Measurements from ENCODE around the gene LZTS2. TPM values are rescaled to one million over a fixed set of nuclear protein-coding genes. Genes with fewer than 3 reads are reported as not detected.

Gene LZTS2
- total and polyA plus RNA-seq, 10 of the 15 experiments (the other 5 are each of a cell fraction or from before 2014, with no cell fraction given) = 0.08 to 13.4 (median 7.2) TPM

DNA sequence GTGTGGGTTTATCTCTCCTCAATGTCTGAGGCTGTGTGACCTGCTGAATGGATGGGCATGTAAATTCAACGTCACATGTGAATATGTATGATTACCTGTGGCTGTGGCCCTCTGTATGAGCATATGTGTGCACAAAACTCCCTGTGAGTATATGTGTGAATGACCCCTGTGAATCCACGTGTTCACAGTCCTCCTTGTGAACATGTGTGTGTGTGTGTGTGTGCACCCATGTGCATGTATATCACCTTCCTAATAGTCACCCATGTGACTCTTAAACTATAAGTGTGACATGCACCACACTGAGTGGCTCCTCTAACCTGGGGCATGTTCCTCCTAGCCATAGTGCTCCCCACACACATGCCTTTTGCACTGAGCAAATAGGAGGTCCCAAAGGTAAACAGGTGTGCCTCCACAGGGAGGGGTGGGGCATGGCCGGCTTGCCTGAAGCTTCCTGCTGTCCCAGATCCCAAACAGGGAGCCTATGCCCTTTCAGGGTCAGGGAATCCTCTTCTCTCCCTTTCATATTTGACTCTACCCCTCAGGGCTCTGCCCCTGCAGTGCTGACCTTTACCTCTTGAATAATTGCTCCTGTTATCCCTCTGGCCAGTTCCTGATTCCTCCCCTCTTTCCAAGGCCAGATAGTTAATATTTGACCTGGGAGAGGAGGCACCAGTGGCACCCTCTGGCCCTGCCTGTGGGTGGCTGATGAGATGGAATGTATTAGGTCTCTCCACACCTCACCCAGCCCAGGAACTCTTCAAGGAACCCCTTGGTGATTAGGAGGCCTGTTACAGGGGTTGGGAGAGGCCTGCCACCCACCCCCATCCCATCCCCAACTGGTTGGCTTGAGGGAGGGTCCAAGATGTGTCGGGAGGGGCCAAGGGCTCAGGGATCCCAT lies 28.4 kb upstream of the LZTS2 start (continued):
- TF ChIP-seq, protein P1, sequence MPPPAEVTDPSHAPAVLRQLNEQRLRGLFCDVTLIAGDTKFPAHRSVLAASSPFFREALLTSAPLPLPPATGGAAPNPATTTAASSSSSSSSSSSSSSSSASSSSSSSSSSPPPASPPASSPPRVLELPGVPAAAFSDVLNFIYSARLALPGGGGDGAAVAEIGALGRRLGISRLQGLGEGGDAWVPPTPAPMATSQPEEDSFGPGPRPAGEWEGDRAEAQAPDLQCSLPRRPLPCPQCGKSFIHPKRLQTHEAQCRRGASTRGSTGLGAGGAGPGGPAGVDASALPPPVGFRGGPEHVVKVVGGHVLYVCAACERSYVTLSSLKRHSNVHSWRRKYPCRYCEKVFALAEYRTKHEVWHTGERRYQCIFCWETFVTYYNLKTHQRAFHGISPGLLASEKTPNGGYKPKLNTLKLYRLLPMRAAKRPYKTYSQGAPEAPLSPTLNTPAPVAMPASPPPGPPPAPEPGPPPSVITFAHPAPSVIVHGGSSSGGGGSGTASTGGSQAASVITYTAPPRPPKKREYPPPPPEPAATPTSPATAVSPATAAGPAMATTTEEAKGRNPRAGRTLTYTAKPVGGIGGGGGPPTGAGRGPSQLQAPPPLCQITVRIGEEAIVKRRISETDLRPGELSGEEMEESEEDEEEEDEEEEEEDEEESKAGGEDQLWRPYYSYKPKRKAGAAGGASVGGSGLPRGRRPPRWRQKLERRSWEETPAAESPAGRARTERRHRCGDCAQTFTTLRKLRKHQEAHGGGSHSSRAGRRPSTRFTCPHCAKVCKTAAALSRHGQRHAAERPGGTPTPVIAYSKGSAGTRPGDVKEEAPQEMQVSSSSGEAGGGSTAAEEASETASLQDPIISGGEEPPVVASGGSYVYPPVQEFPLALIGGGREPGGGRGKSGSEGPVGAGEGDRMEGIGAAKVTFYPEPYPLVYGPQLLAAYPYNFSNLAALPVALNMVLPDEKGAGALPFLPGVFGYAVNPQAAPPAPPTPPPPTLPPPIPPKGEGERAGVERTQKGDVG (CRISPR knock-in tag; IDR thresholded peaks at IDR 0.05) = no peak
- TF ChIP-seq, protein P2, sequence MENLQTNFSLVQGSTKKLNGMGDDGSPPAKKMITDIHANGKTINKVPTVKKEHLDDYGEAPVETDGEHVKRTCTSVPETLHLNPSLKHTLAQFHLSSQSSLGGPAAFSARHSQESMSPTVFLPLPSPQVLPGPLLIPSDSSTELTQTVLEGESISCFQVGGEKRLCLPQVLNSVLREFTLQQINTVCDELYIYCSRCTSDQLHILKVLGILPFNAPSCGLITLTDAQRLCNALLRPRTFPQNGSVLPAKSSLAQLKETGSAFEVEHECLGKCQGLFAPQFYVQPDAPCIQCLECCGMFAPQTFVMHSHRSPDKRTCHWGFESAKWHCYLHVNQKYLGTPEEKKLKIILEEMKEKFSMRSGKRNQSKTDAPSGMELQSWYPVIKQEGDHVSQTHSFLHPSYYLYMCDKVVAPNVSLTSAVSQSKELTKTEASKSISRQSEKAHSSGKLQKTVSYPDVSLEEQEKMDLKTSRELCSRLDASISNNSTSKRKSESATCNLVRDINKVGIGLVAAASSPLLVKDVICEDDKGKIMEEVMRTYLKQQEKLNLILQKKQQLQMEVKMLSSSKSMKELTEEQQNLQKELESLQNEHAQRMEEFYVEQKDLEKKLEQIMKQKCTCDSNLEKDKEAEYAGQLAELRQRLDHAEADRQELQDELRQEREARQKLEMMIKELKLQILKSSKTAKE (IDR thresholded peaks at IDR 0.05; ENCODE audit: low read depth, poor library complexity, severe bottlenecking) = no peak
- TF ChIP-seq, protein P3, sequence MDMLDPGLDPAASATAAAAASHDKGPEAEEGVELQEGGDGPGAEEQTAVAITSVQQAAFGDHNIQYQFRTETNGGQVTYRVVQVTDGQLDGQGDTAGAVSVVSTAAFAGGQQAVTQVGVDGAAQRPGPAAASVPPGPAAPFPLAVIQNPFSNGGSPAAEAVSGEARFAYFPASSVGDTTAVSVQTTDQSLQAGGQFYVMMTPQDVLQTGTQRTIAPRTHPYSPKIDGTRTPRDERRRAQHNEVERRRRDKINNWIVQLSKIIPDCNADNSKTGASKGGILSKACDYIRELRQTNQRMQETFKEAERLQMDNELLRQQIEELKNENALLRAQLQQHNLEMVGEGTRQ (IDR thresholded peaks at IDR 0.05; ENCODE audit: borderline replicate concordance, low read depth, low read length) = no peak
- no peak for TF ChIP-seq BHLHE40 (IDR thresholded peaks at IDR 0.05; ENCODE audit: borderline replicate concordance in 1 of 2, low read depth in 2 of 2, low read length in 1 of 2)
- TF ChIP-seq TCF3 (IDR thresholded peaks at IDR 0.05; ENCODE audit: borderline replicate concordance, insufficient read depth, low read depth, low read length) = no peak
- no peak for TF ChIP-seq ZNF274 (IDR thresholded peaks at IDR 0.05; ENCODE audit: insufficient read depth, insufficient read length)
- TF ChIP-seq MYB (IDR thresholded peaks at IDR 0.05; ENCODE audit: borderline replicate concordance, low read depth, low read length) = no peak
- TF ChIP-seq CREM (IDR thresholded peaks at IDR 0.05; ENCODE audit: low read depth) = no peak
- no peak for TF ChIP-seq TCF12 (IDR thresholded peaks at IDR 0.05; ENCODE audit: low read depth, low read length)
- TF ChIP-seq BCL11A (IDR thresholded peaks at IDR 0.05; ENCODE audit: low read depth, low read length) = no peak
